ENCODE results near the gene CCNL1. TPM values are rescaled to one million over a fixed set of nuclear protein-coding genes. Genes with fewer than 3 reads are reported as not detected.
"Not testable (repeated sequence)": the region's sequence is repeated elsewhere in the genome, so short reads cannot be mapped to it uniquely, and the experiment has no call there.

CCNL1 gene
- total RNA-seq, 2 experiments from 2014 or later = 223 to 249 TPM

DNA sequence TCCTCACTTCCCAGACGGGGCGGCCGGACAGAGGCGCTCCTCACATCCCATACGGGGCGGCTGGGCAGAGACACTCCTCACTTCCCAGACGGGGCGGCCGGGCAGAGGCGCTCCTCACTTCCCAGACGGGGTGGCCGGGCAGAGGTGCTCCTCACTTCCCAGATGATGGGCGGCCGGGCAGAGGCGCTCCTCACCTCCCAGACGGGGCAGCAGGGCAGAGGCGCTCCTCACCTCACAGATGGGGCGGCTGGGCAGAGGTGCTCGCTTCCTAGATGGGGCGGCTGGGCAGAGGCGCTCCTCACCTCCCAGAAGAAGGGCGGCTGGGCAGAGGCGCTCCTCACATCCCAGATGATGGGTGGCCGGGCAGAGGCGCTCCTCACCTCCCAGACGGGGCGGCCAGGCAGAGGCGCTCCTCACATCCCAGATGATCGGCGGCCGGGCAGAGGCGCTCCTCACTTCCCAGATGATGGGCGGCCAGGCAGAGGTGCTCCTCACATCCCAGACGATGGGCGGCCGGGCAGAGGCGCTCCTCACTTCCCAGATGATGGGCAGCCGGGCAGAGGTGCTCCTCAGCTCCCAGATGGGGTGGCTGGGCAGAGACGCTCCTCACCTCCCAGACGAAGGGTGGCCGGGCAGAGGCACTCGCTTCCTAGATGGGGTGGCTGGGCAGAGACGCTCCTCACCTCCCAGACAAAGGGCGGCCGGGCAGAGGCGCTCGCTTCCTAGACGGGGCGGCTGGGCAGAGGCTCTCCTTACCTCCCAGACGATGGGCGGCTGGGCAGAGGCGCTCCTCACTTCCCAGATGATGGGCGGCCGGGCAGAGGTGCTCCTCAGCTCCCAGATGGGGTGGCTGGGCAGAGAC, 18.8 kb upstream of the CCNL1 start:
- H3K9me3 Mint-ChIP-seq = peaks cover 12% of the 10 kb centered on the region
- H3K4me3 Mint-ChIP-seq, POLR2A ChIA-PET, DNase-seq, H3K27ac Mint-ChIP-seq, H3K27me3 Mint-ChIP-seq, CTCF ChIA-PET: not testable (repeated sequence)
- peaks cover 18% of the 10 kb centered on the region for H3K4me1 Mint-ChIP-seq
- peaks cover 43% of the 10 kb centered on the region for H3K36me3 Mint-ChIP-seq (ENCODE audit: low read depth)

DNA sequence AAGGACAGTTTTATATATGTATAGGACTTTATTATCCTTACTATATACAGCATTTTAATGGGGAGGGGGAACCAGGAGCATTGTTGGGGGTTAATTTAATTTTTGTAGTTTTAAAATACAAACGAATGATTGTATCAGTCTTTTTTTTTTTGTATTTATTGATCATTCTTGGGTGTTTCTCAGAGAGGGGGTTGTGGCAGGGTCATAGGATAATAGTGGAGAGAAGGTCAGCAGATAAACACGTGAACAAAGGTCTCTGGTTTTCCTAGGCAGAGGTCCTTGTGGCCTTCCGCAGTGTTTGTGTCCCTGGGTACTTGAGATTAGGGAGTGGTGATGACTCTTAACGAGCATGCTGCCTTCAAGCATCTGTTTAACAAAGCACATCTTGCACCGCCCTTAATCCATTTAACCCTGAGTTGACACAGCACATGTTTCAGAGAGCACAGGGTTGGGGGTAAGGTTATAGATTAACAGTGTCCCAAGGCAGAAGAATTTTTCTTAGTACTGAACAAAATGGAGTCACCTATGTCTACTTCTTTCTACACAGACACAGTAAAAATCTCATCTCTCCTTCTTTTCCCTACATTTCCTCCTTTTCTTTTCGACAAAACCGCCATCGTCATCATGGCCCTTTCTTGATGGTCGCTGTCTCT, 18.0 kb upstream of the CCNL1 start:
- Mint-ChIP-seq H3K4me1 (peaks cover 20% of the 10 kb centered on the region), H3K36me3 (ENCODE audit: low read depth) (peaks cover 37% of the 10 kb centered on the region), H3K9me3 (peaks cover 12% of the 10 kb centered on the region)
- not testable (repeated sequence) for H3K27ac Mint-ChIP-seq, H3K4me3 Mint-ChIP-seq, DNase-seq, H3K27me3 Mint-ChIP-seq
- POLR2A ChIA-PET = interaction anchor here (4.2 to 7.5 kb wide), 2 partner anchors 15 to 361 kb away, joined by 17 to 830 read pairs; partner anchors contain the start of gene CCNL1
- CTCF ChIA-PET = interaction anchor here (0.8 kb wide), 1 partner anchor 48 kb away, joined by 4 read pairs; no protein-coding TSS in a partner anchor

DNA sequence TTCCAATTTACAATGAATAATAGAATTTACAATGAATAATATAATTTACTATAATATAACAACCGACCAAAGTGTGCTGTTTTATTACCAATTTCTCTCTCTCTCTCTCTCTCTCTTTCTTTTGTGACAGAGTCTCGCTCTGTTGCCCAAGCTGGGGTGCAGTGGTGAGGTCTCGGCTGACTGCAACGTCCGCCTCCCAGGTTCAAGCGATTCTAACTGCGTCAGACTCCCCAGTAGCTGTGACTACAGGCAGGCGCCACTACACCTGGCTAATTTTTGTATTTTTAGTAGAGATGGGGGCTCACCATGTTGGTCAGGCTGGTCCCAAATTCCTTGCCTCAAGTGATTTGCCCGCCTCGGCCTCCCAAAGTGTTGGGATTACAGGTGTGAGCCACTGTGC, 17.0 kb upstream of the CCNL1 start:
- POLR2A ChIA-PET = interaction anchor here (1.4 to 7.5 kb wide), 7 partner anchors 10 to 494 kb away, joined by 3 to 830 read pairs (median 38); partner anchors contain the start of gene CCNL1
- CTCF ChIA-PET = interaction anchor here (0.5 to 6.0 kb wide), 4 partner anchors 15 to 652 kb away, joined by 3 to 92 read pairs (median 14); partner anchors contain the start of gene CCNL1

GRCh38 chr3:157175691-157176507, 16.0 kb upstream of the CCNL1 start:
- ChIA-PET POLR2A (interaction anchor here (0.6 to 7.5 kb wide), 33 partner anchors 11 to 1627 kb away, joined by 3 to 830 read pairs (median 6); partner anchors contain the start of genes CCNL1, SSR3 and TIPARP), CTCF (interaction anchor here (0.6 to 6.0 kb wide), 9 partner anchors 14 to 621 kb away, joined by 3 to 92 read pairs (median 7); partner anchors contain the start of genes CCNL1, SSR3 and TIPARP)
- Mint-ChIP-seq H3K27me3 (peaks cover 2% of the 10 kb centered on the region), H3K27ac (peak overlapping the region; percentile 97), H3K4me3 (peak overlapping the region; percentile 89), H3K9me3 (peaks cover 9% of the 10 kb centered on the region), H3K4me1 (peaks cover 21% of the 10 kb centered on the region), H3K36me3 (ENCODE audit: low read depth) (peaks cover 32% of the 10 kb centered on the region)
- DNase-seq = no peak

More for the DNA sequence above, 17.0 kb upstream of the CCNL1 start:
- Mint-ChIP-seq H3K27me3 (no peaks in the 10 kb centered on the region), H3K27ac (no peak overlapping the region), H3K4me3 (no peak overlapping the region), H3K9me3 (peaks cover 9% of the 10 kb centered on the region), H3K4me1 (peaks cover 21% of the 10 kb centered on the region), H3K36me3 (ENCODE audit: low read depth) (peaks cover 32% of the 10 kb centered on the region)
- DNase-seq = no peak

DNA sequence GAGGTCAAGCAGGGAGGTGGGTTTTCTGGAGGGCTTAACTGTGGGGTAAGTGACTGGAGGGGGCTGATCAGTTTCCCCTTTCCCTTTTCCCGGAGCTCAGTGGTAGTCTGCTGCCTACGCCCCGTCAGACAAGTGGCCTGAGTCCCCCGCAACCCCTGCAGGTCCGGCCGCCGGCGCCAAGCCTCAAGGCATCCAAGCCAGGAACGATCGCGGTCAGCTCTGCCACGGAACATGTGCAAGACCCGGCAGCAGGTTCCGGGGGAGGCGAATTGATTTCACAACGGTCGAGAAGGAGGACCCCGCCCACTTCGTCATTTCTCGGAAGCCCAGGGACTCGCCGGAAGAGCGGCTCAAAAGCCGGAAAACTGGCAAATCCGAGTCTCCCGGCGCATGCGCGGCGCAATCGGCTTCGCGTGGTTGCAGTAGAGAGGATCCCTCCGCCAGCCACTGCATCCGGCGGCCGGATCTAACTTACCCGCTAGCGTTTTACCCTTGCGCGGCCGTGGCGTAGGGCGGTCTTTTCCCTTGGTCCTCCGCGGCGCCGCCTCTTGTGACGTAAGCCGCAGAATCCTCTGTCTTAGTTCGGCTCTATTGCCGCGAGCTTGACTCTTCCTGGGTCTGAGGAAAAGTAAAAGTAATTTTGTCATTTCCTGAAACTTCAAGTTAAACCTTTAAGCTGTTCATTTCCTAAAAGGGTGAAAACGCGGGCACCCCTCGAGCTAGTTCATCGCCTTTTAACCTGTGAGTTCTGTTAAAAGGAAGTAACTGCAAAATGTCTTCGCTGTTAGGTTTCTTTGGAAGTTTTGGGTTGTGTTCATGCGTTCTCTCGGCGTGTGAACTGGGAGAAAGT, 14.9 kb upstream of the CCNL1 start:
- H3K9me3 Mint-ChIP-seq = peaks cover 4% of the 10 kb centered on the region
- peaks cover 21% of the 10 kb centered on the region for H3K4me1 Mint-ChIP-seq
- peak overlapping the region; percentile 97 for H3K27ac Mint-ChIP-seq
- CTCF ChIA-PET = interaction anchor here (0.6 to 6.0 kb wide), 11 partner anchors 13 to 620 kb away, joined by 3 to 92 read pairs (median 5); partner anchors contain the start of genes CCNL1, SSR3 and TIPARP
- H3K36me3 Mint-ChIP-seq (ENCODE audit: low read depth) = peaks cover 30% of the 10 kb centered on the region
- POLR2A ChIA-PET = interaction anchor here (0.6 to 7.5 kb wide), 36 partner anchors 12 to 1324 kb away, joined by 3 to 830 read pairs (median 5); partner anchors contain the start of genes CCNL1, SSR3 and TIPARP
- peaks cover 4% of the 10 kb centered on the region for H3K27me3 Mint-ChIP-seq
- peak overlapping the region; percentile 89 for H3K4me3 Mint-ChIP-seq
- DNase-seq = peak; percentile 99

- Mint-ChIP-seq H3K27me3 (peaks cover 4% of the 10 kb centered on the region), H3K9me3 (peaks cover 4% of the 10 kb centered on the region), H3K27ac (peak overlapping the region; percentile 97), H3K4me3 (peak overlapping the region; percentile 89), H3K4me1 (peaks cover 21% of the 10 kb centered on the region), H3K36me3 (ENCODE audit: low read depth) (peaks cover 24% of the 10 kb centered on the region)
- ChIA-PET POLR2A (interaction anchor here (0.7 to 7.5 kb wide), 23 partner anchors 12 to 1303 kb away, joined by 3 to 830 read pairs (median 9); partner anchors contain the start of genes CCNL1, SSR3 and TIPARP), CTCF (interaction anchor here (1.3 to 6.0 kb wide), 8 partner anchors 13 to 65 kb away, joined by 3 to 92 read pairs (median 6); partner anchors contain the start of gene CCNL1)
- DNase-seq = peak; percentile 31
Measured at GRCh38 chr3:157174290-157174648, 14.3 kb upstream of the CCNL1 start.

DNA sequence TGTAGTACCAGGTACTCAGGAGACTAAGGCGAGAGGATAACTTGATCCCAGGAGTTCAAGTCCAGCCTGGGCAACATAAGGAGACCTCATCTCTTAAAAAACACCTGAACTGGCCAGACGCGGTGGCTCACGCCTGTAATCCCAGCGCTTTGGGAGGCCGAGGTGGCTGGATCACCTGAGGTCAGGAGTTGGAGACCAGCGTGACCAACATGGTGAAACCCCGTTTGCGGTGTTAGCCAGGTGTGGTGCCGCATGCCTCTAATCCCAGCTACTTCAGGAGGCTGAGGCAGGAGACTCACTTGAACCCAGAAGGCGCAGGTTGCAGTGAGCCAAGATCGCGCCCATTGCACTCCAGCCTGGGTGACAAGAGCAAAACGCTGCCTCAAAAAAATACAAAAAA, 13.4 kb upstream of the CCNL1 start:
- not testable (repeated sequence) for DNase-seq, H3K9me3 Mint-ChIP-seq, H3K27me3 Mint-ChIP-seq, H3K4me3 Mint-ChIP-seq, H3K27ac Mint-ChIP-seq
- ChIA-PET POLR2A (interaction anchor here (0.8 to 7.5 kb wide), 12 partner anchors 11 to 690 kb away, joined by 3 to 830 read pairs (median 28); partner anchors contain the start of genes CCNL1 and TIPARP), CTCF (interaction anchor here (1.7 to 6.0 kb wide), 4 partner anchors 12 to 64 kb away, joined by 5 to 92 read pairs (median 16); partner anchors contain the start of gene CCNL1)
- H3K4me1 Mint-ChIP-seq = peaks cover 21% of the 10 kb centered on the region
- H3K36me3 Mint-ChIP-seq (ENCODE audit: low read depth) = peaks cover 23% of the 10 kb centered on the region

GRCh38 chr3:157172746-157173145, 12.8 kb upstream of the CCNL1 start:
- H3K9me3 Mint-ChIP-seq = no peaks in the 10 kb centered on the region
- DNase-seq = no peak
- ChIA-PET CTCF (interaction anchor here (6.0 kb wide), 1 partner anchor 11 kb away, joined by 92 read pairs; the partner anchor contains the start of gene CCNL1), POLR2A (interaction anchor here (0.8 to 7.5 kb wide), 4 partner anchors 10 to 495 kb away, joined by 3 to 830 read pairs (median 23); partner anchors contain the start of gene CCNL1)
- H3K4me3 Mint-ChIP-seq = no peak overlapping the region
- peaks cover 4% of the 10 kb centered on the region for H3K27me3 Mint-ChIP-seq
- peaks cover 21% of the 10 kb centered on the region for H3K4me1 Mint-ChIP-seq
- no peak overlapping the region for H3K27ac Mint-ChIP-seq
- peaks cover 17% of the 10 kb centered on the region for H3K36me3 Mint-ChIP-seq (ENCODE audit: low read depth)

DNA sequence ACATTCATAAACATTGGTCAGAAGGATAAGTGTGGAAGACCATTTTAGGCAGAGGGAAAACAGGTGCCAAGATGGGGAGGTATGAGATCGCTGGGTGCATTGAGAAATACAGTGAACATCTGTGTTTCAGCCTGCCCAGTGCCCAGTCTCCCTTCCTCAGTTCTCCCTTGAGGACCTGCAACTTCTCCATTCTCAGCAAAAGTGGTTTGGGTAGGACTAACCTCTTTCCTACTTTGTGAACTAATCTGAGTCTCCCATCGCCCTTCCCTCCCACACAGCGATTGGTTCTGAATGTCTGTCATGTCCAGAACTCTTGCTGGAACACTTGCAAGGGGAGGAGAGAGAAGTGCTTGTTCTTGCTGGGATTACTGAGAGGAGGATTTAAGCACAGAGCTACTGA, 10.9 kb upstream of the CCNL1 start:
- Mint-ChIP-seq H3K36me3 (ENCODE audit: low read depth) (peaks cover 2% of the 10 kb centered on the region), H3K4me1 (peaks cover 14% of the 10 kb centered on the region), H3K9me3 (no peaks in the 10 kb centered on the region), H3K4me3 (no peak overlapping the region), H3K27ac (no peak overlapping the region), H3K27me3 (peaks cover 4% of the 10 kb centered on the region)
- ChIA-PET POLR2A (interaction anchor here (2.5 to 7.5 kb wide), 2 partner anchors 8 to 15 kb away, joined by 8 to 830 read pairs; partner anchors contain the start of gene CCNL1), CTCF (no interaction called here)
- no peak for DNase-seq

- CTCF ChIA-PET = interaction anchor here (0.6 to 1.2 kb wide), 3 partner anchors 7 to 496 kb away, joined by 3 to 4 read pairs (median 3); partner anchors contain the start of gene CCNL1
- Mint-ChIP-seq H3K9me3 (no peaks in the 10 kb centered on the region), H3K36me3 (ENCODE audit: low read depth) (no peaks in the 10 kb centered on the region), H3K4me1 (peaks cover 11% of the 10 kb centered on the region), H3K4me3 (no peak overlapping the region), H3K27me3 (peaks cover 4% of the 10 kb centered on the region), H3K27ac (no peak overlapping the region)
- POLR2A ChIA-PET = interaction anchor here (3.2 kb wide), 1 partner anchor 8 kb away, joined by 43 read pairs; the partner anchor contains the start of gene CCNL1
- DNase-seq = no peak
Measured at GRCh38 chr3:157167371-157168042, 7.6 kb upstream of the CCNL1 start.

All from activated CD4-positive, alpha-beta memory T cell treated with anti-CD3 and anti-CD28 coated beads, Interleukin-2, amount 10 ng/mL, durations not matched to agents 7 days and 5 days (primary cell).